Calu3 (cell line): ENCODE measurements around the gene USP40. TPM values are rescaled to one million over a fixed set of nuclear protein-coding genes. Genes with fewer than 3 reads are reported as not detected.

Experiments
- BruUV-seq: library from RNA; stranded (reverse); fragments of 400-500 nt; replicated peaks from 2 replicates; lab custom pipeline; 2021; lab: Mats Ljungman, UMichigan
- CTCF ChIA-PET: fragments of 300-600 bp; sonication (Branson Sonifier 250); formaldehyde crosslinking; loops from one replicate; lab custom pipeline; 2022; ENCODE audit warnings: antibody characterized with exemption; lab: Charles Lee
- DNase-seq: peaks from one replicate; pipeline ENCODE4 v3.0.0; 2022
- H3K27ac Mint-ChIP-seq: one replicate; pipeline ENCODE4 v1.8.0; 2022; ENCODE audit warnings: mixed read lengths; ENCODE audit not compliant: unreplicated experiment
- H3K27me3 Mint-ChIP-seq: one replicate; pipeline ENCODE4 v1.8.0; 2022; ENCODE audit warnings: mixed read lengths; ENCODE audit not compliant: unreplicated experiment
- H3K36me3 Mint-ChIP-seq: one replicate; pipeline ENCODE4 v1.8.0; 2022; ENCODE audit warnings: mild to moderate bottlenecking, moderate library complexity, mixed read lengths; ENCODE audit not compliant: insufficient read depth, unreplicated experiment
- H3K4me1 Mint-ChIP-seq: one replicate; pipeline ENCODE4 v1.8.0; 2022; ENCODE audit warnings: mild to moderate bottlenecking, low read depth, mixed read lengths; ENCODE audit not compliant: unreplicated experiment
- H3K4me3 Mint-ChIP-seq: one replicate; pipeline ENCODE4 v1.8.0; 2022; ENCODE audit warnings: mild to moderate bottlenecking, low read depth, moderate library complexity, mixed read lengths; ENCODE audit not compliant: unreplicated experiment
- H3K9me3 Mint-ChIP-seq: one replicate; pipeline ENCODE4 v1.8.0; 2022; ENCODE audit warnings: low read depth, mixed read lengths; ENCODE audit not compliant: unreplicated experiment
- intact Hi-C: fragments of 100-400 bp; cut with micrococcal nuclease; formaldehyde crosslinking; loops from one replicate; pipeline ENCODE4 v1.10.0; 2022; ENCODE audit not compliant: unreplicated experiment
- total RNA-seq: library from RNA; stranded (reverse); gene quantifications from 2 replicates; pipeline ENCODE4 v1.2.3, GENCODE V29; 2022
- TF ChIP-seq, protein P1 (sequence below): fragments of 200-600 bp; IDR thresholded peaks from one replicate; pipeline ENCODE4 v1.8.0; 2022; ENCODE audit warnings: antibody characterized with exemption; ENCODE audit not compliant: unreplicated experiment

The USP40 gene
- total RNA-seq, 1 experiment from 2014 or later, result 44.2 TPM

DNA sequence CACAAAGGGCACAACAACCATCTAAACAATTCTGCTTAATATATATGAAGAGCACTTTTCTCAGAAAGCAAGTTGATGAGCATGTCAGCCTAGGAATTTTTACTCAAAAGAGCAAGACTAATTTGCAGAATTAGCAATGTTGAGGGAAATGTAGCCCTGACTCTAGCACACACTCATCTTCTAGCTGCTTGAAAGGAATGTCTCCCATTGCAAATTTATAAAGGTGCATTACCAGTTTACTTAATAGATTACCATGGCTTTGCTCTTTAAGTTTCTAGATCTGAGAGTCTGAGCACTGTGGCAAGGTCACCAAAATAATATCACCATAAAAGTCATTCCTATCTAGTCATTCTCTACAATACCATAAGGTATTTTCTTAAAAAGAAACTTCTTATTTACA lies 40.8 kb downstream of the USP40 start:
- intact Hi-C loops, result no loop called here
- TF ChIP-seq, protein P1, sequence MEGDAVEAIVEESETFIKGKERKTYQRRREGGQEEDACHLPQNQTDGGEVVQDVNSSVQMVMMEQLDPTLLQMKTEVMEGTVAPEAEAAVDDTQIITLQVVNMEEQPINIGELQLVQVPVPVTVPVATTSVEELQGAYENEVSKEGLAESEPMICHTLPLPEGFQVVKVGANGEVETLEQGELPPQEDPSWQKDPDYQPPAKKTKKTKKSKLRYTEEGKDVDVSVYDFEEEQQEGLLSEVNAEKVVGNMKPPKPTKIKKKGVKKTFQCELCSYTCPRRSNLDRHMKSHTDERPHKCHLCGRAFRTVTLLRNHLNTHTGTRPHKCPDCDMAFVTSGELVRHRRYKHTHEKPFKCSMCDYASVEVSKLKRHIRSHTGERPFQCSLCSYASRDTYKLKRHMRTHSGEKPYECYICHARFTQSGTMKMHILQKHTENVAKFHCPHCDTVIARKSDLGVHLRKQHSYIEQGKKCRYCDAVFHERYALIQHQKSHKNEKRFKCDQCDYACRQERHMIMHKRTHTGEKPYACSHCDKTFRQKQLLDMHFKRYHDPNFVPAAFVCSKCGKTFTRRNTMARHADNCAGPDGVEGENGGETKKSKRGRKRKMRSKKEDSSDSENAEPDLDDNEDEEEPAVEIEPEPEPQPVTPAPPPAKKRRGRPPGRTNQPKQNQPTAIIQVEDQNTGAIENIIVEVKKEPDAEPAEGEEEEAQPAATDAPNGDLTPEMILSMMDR, result no peak
- no peaks in the 10 kb centered on the region for H3K4me1 Mint-ChIP-seq
- peaks cover 27% of the 10 kb centered on the region for H3K36me3 Mint-ChIP-seq
- CTCF ChIA-PET, result no interaction called here
- no peak for DNase-seq
- H3K27ac Mint-ChIP-seq, result no peak overlapping the region
- BruUV-seq, result no TSS peak
- no peaks in the 10 kb centered on the region for H3K9me3 Mint-ChIP-seq
- H3K4me3 Mint-ChIP-seq, result no peak overlapping the region
- H3K27me3 Mint-ChIP-seq, result no peaks in the 10 kb centered on the region

- CTCF ChIA-PET, result no interaction called here
- intact Hi-C loops, result no loop called here
- no TSS peak for BruUV-seq
- no peak overlapping the region for H3K4me3 Mint-ChIP-seq
- TF ChIP-seq, protein P1, result no peak
- DNase-seq, result no peak
- H3K27ac Mint-ChIP-seq, result no peak overlapping the region
- no peaks in the 10 kb centered on the region for H3K9me3 Mint-ChIP-seq
- H3K36me3 Mint-ChIP-seq, result peaks cover 7% of the 10 kb centered on the region
- no peaks in the 10 kb centered on the region for H3K27me3 Mint-ChIP-seq
- no peaks in the 10 kb centered on the region for H3K4me1 Mint-ChIP-seq
These were observed 46.6 kb downstream of the USP40 start for GRCh38 chr2:233519787-233520611.

GRCh38 chr2:233513953-233514655 lies 52.5 kb downstream of the USP40 start:
- intact Hi-C loops, result no loop called here
- no peaks in the 10 kb centered on the region for H3K27me3 Mint-ChIP-seq
- no peak overlapping the region for H3K27ac Mint-ChIP-seq
- BruUV-seq, result no TSS peak
- H3K36me3 Mint-ChIP-seq, result peaks cover 11% of the 10 kb centered on the region
- peaks cover 12% of the 10 kb centered on the region for H3K4me1 Mint-ChIP-seq
- H3K9me3 Mint-ChIP-seq, result no peaks in the 10 kb centered on the region
- no peak for DNase-seq
- no peak overlapping the region for H3K4me3 Mint-ChIP-seq
- TF ChIP-seq, protein P1, result no peak
- CTCF ChIA-PET, result no interaction called here

- H3K27ac Mint-ChIP-seq, result no peak overlapping the region
- H3K4me3 Mint-ChIP-seq, result no peak overlapping the region
- no peaks in the 10 kb centered on the region for H3K36me3 Mint-ChIP-seq
- TF ChIP-seq, protein P1, result no peak
- no peaks in the 10 kb centered on the region for H3K27me3 Mint-ChIP-seq
- DNase-seq, result no peak
- intact Hi-C loops, result no loop called here
- CTCF ChIA-PET, result no interaction called here
- peaks cover 8% of the 10 kb centered on the region for H3K9me3 Mint-ChIP-seq
- no TSS peak for BruUV-seq
- H3K4me1 Mint-ChIP-seq, result no peaks in the 10 kb centered on the region
These were observed 62.5 kb downstream of the USP40 start for GRCh38 chr2:233503947-233504637.
